DND-41 (cell line): ENCODE data around the gene TLCD2.

Experiments used
- ATAC-seq: fragments of 200-7000 bp; cut with Tn5 transposase; 3 replicates; pipeline ENCODE4 v1.9.1; 2021; ENCODE audit warnings: low read depth; ENCODE audit not compliant: insufficient read depth
- DNase-seq: peaks from one replicate; pipeline ENCODE4 v3.0.0-alpha.2; 2020
- H2AFZ ChIP-seq: 2 replicates; pipeline ENCODE4 v1.6.0; 2012; ENCODE audit warnings: low read depth, low read length
- H3K27ac ChIP-seq: 2 replicates; pipeline ENCODE4 v1.5.1; 2012; ENCODE audit warnings: low read length, inconsistent platforms
- H3K27me3 ChIP-seq: fragments of 200-600 bp; sonication (generic); 2 replicates; pipeline ENCODE4 v1.6.0; 2012; ENCODE audit warnings: low read length, mild to moderate bottlenecking, inconsistent platforms; ENCODE audit not compliant: insufficient read depth, poor library complexity
- H3K36me3 ChIP-seq: 2 replicates; pipeline ENCODE4 v1.5.1; 2012; ENCODE audit warnings: low read length, inconsistent platforms; ENCODE audit not compliant: insufficient read depth
- H3K4me1 ChIP-seq: 2 replicates; pipeline ENCODE4 v1.5.1; 2012; ENCODE audit warnings: mild to moderate bottlenecking, low read length; ENCODE audit not compliant: insufficient read depth
- H3K4me2 ChIP-seq: 2 replicates; pipeline ENCODE4 v1.6.0; 2012; ENCODE audit warnings: mild to moderate bottlenecking, moderate library complexity, low read length, inconsistent platforms; ENCODE audit not compliant: insufficient read depth
- H3K4me3 ChIP-seq, 2 experiments: fragments of 200-600 bp in 1 of 2; shearing (Covaris generic) in 1 of 2; 2 replicates each; pipeline ENCODE4 v1.5.1; 2012 to 2016; ENCODE audit warnings: inconsistent platforms in 2 of 2, low read length in 2 of 2, mild to moderate bottlenecking in 2 of 2, low read depth in 1 of 2, moderate library complexity in 1 of 2
- H3K79me2 ChIP-seq: 2 replicates; pipeline ENCODE4 v1.6.0; 2012; ENCODE audit warnings: low read length, inconsistent platforms; ENCODE audit not compliant: insufficient read depth
- H3K9ac ChIP-seq: 2 replicates; pipeline ENCODE4 v1.6.0; 2012; ENCODE audit warnings: low read depth, mild to moderate bottlenecking, inconsistent platforms, low read length, moderate library complexity
- H3K9me3 ChIP-seq: 2 replicates; pipeline ENCODE4 v1.5.1; 2012; ENCODE audit warnings: low read length, moderate library complexity, mild to moderate bottlenecking, inconsistent platforms; ENCODE audit not compliant: insufficient read depth, severe bottlenecking
- H4K20me1 ChIP-seq: 2 replicates; pipeline ENCODE4 v1.6.0; 2012; ENCODE audit warnings: low read length; ENCODE audit not compliant: insufficient read depth
- CTCF ChIP-seq: IDR thresholded peaks from 2 replicates; pipeline ENCODE4 v1.5.1; 2012; ENCODE audit warnings: borderline replicate concordance, low read length, moderate library complexity, mild to moderate bottlenecking; ENCODE audit not compliant: poor library complexity, severe bottlenecking; ENCODE audit errors: extremely low read depth
- EZH2 ChIP-seq: IDR thresholded peaks from 3 replicates; pipeline ENCODE4 v1.6.1; 2012; ENCODE audit warnings: borderline replicate concordance, low read depth, mild to moderate bottlenecking, moderate library complexity, low read length, inconsistent platforms; ENCODE audit not compliant: severe bottlenecking

Gene TLCD2

GRCh38 chr17:1718362-1719165 lies 8.4 kb upstream of the TLCD2 start:
- H3K9me3 ChIP-seq = no peaks in the 10 kb centered on the region
- 0 out of 2 replicates have a peak, but pooled peaks cover 4% of the 10 kb centered on the region for H4K20me1 ChIP-seq
- H2AFZ ChIP-seq = no peak overlapping the region
- H3K4me3 ChIP-seq = no peak overlapping the region
- H3K79me2 ChIP-seq = no peaks in the 10 kb centered on the region
- no peak overlapping the region for H3K9ac ChIP-seq
- peak overlapping the region; percentile 46; the same call in 1 of the 2 replicates for H3K27ac ChIP-seq
- DNase-seq (no peak), ATAC-seq (no peak)
- H3K4me1 ChIP-seq = peaks cover 35% of the 10 kb centered on the region
- no peak overlapping the region for H3K4me2 ChIP-seq
- no peak for TF ChIP-seq CTCF
- TF ChIP-seq EZH2 = no peak
- H3K36me3 ChIP-seq = no peaks in the 10 kb centered on the region
- H3K27me3 ChIP-seq = no peaks in the 10 kb centered on the region

- H3K4me2 ChIP-seq = peak overlapping the region; percentile 71
- H3K4me3 ChIP-seq = peak overlapping the region; percentile 44 to 73; a peak in 3 of 4 replicates
- H3K79me2 ChIP-seq = no peaks in the 10 kb centered on the region
- TF ChIP-seq EZH2 = no peak
- no peak for TF ChIP-seq CTCF
- H3K36me3 ChIP-seq = no peaks in the 10 kb centered on the region
- H3K9me3 ChIP-seq = no peaks in the 10 kb centered on the region
- DNase-seq (peak; percentile 94), ATAC-seq (peak; percentile 73)
- H4K20me1 ChIP-seq = 0 out of 2 replicates have a peak, but pooled peaks cover 4% of the 10 kb centered on the region
- peak overlapping the region; percentile 74 for H2AFZ ChIP-seq
- H3K9ac ChIP-seq = peak overlapping the region; percentile 88
- peak overlapping the region; percentile 95 for H3K27ac ChIP-seq
- peaks cover 23% of the 10 kb centered on the region for H3K4me1 ChIP-seq
- H3K27me3 ChIP-seq = no peaks in the 10 kb centered on the region
Measured at GRCh38 chr17:1716912-1717695, 6.9 kb upstream of the TLCD2 start.

- H3K9ac ChIP-seq = peak overlapping the region; percentile 88
- H3K4me3 ChIP-seq = peak overlapping the region; percentile 61 to 94
- peak; percentile 100 for DNase-seq
- peak; percentile 87 for ATAC-seq
- H3K4me1 ChIP-seq = peaks cover 23% of the 10 kb centered on the region
- 0 out of 2 replicates have a peak, but pooled peaks cover 4% of the 10 kb centered on the region for H4K20me1 ChIP-seq
- H3K79me2 ChIP-seq = no peaks in the 10 kb centered on the region
- peak overlapping the region; percentile 95 for H3K27ac ChIP-seq
- no peaks in the 10 kb centered on the region for H3K27me3 ChIP-seq
- TF ChIP-seq EZH2 (no peak), CTCF (peak; percentile 32)
- H3K36me3 ChIP-seq = no peaks in the 10 kb centered on the region
- no peaks in the 10 kb centered on the region for H3K9me3 ChIP-seq
- H3K4me2 ChIP-seq = peak overlapping the region; percentile 96
- H2AFZ ChIP-seq = peak overlapping the region; percentile 74
Measured at GRCh38 chr17:1716076-1716911, 6.1 kb upstream of the TLCD2 start.
